ENCODE data around the gene DAPK1.

The DAPK1 gene

GRCh38 chr9:87572719-87573118 is 75.1 kb downstream of the DAPK1 start:
- no peak for DNase-seq

DNA sequence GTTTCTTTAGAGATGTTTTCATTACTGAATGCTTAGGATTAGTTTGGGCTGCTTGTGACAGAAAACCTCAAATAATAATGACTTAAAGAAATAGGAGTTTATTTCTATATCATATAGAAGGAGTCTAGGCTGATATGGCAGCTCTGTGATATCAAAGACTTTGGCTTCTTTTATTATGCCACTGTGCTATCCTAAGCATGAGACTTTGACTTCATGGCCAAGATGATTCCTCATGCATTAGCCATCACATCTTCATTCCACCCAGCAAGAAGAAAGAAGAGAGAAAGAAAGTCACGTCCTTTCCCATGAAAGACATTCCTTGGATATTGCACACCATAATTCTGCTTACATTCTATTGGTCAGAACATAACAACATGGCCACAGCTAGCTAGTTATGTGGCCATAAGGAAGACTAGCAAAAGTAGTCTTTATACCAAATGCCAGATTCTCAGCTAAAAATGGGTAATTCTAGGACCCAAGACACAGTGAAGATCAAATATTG is 76.2 kb downstream of the DAPK1 start:
- DNase-seq: no peak

DNA sequence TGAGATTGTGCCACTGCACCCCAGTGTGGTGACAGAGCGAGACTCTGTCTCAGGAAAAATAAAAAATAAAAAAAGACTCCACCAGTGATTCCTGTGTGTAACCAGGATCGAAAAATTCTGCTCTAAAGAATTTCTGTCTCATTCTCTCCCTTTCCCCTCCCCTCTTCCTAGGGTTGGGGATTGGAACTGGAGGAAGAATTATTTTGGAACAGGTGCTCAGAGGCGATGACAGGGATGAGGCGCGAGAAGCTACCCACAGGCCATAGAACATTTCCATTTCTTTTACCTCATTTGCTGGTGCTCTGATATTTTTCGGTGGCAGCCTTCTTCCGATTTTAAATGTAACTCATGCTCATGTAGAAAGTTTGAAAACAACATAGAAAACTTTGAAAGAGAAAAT is 80.1 kb downstream of the DAPK1 start:
- DNase-seq: no peak

GRCh38 chr9:87578625-87579024 is 81.0 kb downstream of the DAPK1 start:
- no peak for DNase-seq

- no peak for DNase-seq
Measured at GRCh38 chr9:87579781-87580541, 82.3 kb downstream of the DAPK1 start.

GRCh38 chr9:87580941-87581438 is 83.3 kb downstream of the DAPK1 start:
- DNase-seq: no peak

GRCh38 chr9:87581513-87581912 is 83.8 kb downstream of the DAPK1 start:
- no peak for DNase-seq

DNA sequence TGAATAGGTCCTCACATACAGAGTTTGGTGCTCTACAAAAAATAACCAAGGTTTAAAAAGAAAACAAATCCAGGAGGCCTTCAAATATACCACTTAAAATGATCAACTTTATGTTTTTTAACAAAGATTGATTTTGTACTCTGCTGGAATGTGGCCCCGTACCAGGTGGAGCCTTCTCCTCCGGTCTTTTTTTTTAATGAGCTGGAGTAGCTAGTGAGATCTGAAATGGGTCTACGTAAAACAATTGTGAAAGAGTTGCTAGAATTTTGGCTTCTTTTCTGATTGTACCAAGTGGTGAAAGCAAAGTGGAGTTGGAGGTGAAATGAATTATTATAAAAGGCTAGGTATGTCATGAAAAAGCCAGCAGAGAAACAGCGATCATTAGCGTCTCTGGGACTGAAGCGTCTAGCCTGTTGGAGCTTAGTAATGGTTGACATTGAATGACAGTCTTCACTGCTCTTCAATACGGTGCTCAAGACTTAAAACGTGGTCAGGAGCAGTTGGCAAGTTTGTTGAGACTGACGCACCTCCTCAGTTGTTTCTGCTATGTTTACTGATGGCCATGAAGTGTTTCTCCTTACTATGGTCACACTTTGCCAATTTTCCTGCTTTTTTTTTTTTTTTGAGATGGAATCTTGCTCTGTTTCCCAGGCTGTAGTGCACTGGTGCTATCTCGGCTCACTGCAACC is 84.4 kb downstream of the DAPK1 start:
- no peak for DNase-seq

DNA sequence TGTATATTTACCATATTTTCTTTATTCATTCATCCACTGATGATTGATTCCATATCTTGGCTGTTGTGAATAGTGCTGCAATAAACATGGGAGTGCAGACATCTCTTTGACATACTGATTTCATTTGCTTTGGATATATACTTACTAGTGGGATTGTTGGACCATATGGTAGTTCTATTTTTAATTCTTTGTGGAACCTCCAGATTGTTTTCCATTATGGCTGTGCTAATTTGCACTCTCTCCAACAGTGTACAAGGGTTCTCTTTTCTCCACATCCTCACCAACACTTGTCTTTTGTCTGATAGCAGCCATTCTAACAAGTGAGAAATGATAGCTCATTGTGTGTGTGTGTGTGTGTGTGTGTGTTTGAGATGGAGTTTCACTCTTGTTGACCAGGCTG is 86.7 kb downstream of the DAPK1 start:
- no peak for DNase-seq

GRCh38 chr9:87585123-87585855 is 87.6 kb downstream of the DAPK1 start:
- no peak for DNase-seq

GRCh38 chr9:87586731-87587355 is 89.2 kb downstream of the DAPK1 start:
- no peak for DNase-seq

GRCh38 chr9:87587356-87587745 is 89.7 kb downstream of the DAPK1 start:
- no peak for DNase-seq

DNA sequence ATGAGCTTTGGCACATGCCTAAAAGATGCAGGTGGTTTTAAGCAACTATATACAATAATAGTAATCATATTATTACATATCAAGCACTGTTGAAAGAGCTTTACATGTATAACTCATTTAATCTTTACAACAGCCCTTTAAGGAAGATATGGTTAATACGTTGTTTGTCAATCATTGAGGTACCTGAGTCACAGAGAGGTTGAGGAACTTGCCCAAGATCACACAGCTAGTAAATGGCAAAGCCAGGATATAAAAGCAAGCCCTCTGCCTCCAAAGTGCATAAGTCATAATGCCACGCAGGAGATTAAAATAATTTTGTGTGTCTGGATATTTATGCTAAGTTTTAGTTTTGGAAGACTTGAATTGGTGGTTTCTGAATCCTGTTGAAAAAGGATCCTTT is 90.2 kb downstream of the DAPK1 start:
- no peak for DNase-seq

GRCh38 chr9:87588339-87588738 is 90.7 kb downstream of the DAPK1 start:
- peak; percentile 52 for DNase-seq

DNA sequence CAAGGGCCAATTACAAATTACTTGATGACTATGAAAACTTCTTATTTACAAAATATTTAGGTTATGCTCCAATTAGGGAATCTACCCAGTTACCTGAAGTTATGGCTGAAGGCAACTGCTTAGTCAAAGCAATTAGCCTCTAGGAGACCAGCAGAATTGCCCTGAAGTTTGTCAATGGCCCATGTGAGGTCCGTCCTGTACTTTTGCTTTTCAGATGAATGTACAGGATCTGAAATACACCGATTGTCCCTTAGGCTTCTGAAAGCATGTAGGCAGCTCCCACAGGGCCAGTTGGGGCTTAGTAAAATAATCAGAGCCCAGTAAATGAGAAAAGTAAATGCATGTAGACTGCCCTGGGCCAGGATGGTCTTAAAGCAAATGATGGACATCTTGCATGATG is 93.3 kb downstream of the DAPK1 start:
- DNase-seq: no peak

DNA sequence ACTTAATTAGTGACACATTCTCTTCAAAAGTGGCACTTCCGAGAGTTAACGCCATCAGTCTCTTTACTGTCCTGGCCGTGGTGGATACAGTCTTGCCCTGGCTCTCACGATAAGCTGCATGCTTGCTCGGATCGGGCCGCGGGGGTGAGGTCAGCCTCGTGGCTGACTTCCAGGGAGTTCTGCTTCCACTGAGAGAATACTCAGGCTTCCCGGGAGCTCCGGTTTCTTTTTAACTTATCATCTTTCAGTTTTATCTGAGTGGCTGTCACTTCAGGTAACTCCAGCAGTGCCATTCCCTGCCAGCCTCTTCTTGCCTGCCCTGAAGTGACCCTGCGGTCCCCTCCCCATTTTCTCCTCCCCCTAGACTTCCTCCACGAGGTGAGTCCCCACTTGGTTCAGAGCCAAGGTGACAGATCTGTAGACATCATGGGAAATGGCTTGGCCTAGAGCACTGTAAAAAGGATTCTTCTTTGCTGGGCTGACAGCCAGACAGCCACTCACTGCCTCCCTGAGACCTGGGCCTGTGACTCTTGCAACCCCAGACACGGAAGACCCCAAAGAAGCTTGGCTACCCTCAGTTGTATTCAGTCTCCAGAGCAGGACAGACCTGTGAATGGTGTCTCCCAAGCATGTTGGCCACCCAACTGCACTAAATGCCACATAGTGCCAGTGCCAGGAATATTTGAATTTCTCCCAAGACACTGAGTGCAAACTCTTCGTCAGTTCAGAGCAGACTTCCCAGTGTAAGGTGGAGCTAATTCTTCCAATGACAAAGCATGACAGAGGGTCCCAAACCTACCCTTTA is 95.1 kb downstream of the DAPK1 start:
- peak; percentile 86 for DNase-seq

DNA sequence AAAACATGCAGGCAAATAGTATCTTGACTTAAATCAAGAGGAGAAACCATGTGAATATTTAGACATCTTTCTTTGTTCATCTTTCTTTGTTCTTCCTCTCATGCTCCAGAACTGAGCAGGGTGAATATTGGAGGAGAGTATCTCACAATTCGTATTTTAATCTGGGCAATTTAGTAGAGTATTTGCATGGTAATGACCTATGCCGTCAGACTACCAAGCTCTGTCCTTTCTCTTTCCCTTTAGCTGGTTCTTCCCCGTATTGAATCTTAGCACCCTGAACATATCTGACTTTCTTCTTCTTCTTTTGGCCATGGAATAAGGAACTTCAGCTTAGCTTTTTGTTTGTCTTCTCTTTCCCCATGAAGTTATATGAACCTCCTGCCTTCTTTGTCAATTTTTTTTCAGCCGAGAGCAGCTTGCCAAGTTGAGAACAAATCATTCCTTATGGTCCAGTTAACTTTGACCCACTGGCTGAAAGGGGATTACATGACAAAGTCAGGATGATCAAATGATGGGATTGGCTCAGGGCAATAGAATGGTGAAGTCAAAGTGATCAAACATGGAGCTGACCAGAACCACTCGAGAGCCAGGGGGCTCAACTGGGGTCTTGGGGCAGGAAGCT is 95.8 kb downstream of the DAPK1 start:
- no peak for DNase-seq

DNA sequence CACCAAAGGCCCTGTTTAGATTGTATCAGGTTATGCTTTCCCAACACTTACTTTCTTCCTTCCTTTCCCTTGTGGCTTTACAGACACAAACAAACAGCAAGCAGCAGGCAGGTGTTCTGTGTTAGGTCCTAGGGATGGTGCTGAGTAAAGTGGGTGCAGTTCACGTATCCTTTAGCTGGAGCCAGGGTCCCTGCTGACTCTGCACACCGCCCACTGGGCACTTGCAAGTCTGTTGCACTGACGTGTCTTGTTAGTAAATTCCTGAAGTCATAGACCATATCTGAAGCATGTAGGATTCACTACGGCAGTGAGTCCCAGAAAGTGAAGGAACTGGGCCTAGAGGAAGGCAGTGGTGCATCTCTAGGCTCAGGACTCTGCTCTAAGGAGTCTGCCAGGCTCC is 96.5 kb downstream of the DAPK1 start:
- DNase-seq: no peak

- DNase-seq: no peak
Measured at GRCh38 chr9:87594662-87595061, 97.0 kb downstream of the DAPK1 start.

DNA sequence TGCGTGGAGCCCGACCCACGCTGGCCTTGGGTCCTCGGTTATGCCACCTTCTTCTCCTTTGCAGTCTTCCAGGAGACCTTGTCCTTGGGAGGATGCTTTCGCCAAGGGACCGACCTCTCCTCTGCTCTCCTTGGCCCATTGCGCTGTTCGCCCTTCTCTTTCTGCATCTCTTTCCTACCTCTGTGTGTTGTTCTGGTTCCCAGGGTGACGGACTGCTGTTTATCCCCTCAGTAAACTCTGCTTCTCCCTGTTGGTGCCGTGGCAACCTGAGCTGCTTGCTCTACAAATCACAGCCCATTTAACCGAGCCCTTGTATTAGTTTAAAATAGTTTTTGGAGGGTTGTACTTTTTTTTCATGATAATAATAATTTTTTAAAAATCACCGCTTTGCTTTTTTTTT is 97.9 kb downstream of the DAPK1 start:
- no peak for DNase-seq

DNA sequence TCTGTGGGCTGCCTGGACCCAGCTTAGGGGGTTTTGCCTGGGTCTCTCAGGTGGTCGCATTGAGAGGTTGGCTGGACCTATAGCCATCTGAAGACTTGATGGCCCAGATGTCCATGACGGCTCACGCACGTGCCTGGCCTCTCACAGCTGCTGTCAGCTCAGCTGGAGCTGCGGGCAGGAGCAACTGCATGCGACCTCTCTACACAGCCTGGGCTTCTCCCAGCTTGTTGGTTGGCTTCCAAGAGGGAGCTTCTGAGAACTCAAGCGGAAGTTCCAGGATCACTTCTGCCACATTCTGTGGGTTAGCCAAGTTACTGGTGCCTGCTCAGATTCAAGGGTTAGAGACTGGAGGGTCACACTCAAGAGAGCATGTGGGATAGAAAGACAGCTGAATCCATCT is 99.2 kb downstream of the DAPK1 start:
- peak; percentile 11 for DNase-seq
